H1 (cell line): ENCODE data around the gene ZNF581.

Experiments used
- BACH1 ChIP-seq: IDR thresholded peaks from 2 replicates; pipeline ENCODE4 v1.6.1; 2012; ENCODE audit warnings: low read length, improper control_type of control experiment
- CBX8 ChIP-seq: fragments of 300-800, 300-1000 bp; sonication (generic); IDR thresholded peaks from 2 replicates; pipeline ENCODE4 v1.7.1; 2016; ENCODE audit warnings: low read depth, low read length, borderline replicate concordance
- EP300 ChIP-seq, 2 experiments: IDR thresholded peaks; 1 replicate in 1 of 2; 2 replicates in 1 of 2; pipeline ENCODE4 v1.6.1; 2011 to 2012; ENCODE audit warnings: low read depth in 2 of 2, low read length in 2 of 2, mild to moderate bottlenecking in 2 of 2, borderline replicate concordance in 1 of 2, inconsistent platforms in 1 of 2, moderate library complexity in 1 of 2
- RAD21 ChIP-seq, 2 experiments: IDR thresholded peaks in 1 of 2; conservative IDR thresholded peaks in 1 of 2; 2 replicates each; pipeline ENCODE4 v1.6.1; 2011; ENCODE audit warnings: low read depth in 2 of 2, low read length in 2 of 2, improper control_type of control experiment in 1 of 2, inconsistent platforms in 1 of 2, mild to moderate bottlenecking in 1 of 2, moderate library complexity in 1 of 2
- SIN3A ChIP-seq, 2 experiments: IDR thresholded peaks in 1 of 2; conservative IDR thresholded peaks in 1 of 2; 2 replicates each; pipeline ENCODE4 v1.6.1; 2011 to 2012; ENCODE audit warnings: low read length in 2 of 2, improper control_type of control experiment in 1 of 2, low read depth in 1 of 2, mild to moderate bottlenecking in 1 of 2
- SIX5 ChIP-seq: IDR thresholded peaks from 2 replicates; pipeline ENCODE4 v1.6.1; 2011; ENCODE audit warnings: mild to moderate bottlenecking, low read depth, low read length
- SP4 ChIP-seq: IDR thresholded peaks from 2 replicates; pipeline ENCODE4 v1.6.1; 2012; ENCODE audit warnings: low read length, inconsistent platforms
- SRF ChIP-seq: IDR thresholded peaks from 2 replicates; pipeline ENCODE4 v1.6.1; 2011; ENCODE audit warnings: mild to moderate bottlenecking, low read depth, low read length, moderate library complexity
- TCF12 ChIP-seq: IDR thresholded peaks from 2 replicates; pipeline ENCODE4 v1.6.1; 2011; ENCODE audit warnings: low read depth, mild to moderate bottlenecking, low read length
- ZNF274 ChIP-seq: IDR thresholded peaks from 2 replicates; pipeline ENCODE4 v1.7.0; 2012; ENCODE audit warnings: low read length, borderline replicate concordance; ENCODE audit errors: extremely low read depth
- TF ChIP-seq, protein P1 (sequence below), 3 experiments: IDR thresholded peaks; 1 replicate in 2 of 3; 2 replicates in 1 of 3; pipeline versions ENCODE4 v1.5.1 to v1.6.1; 2011; ENCODE audit warnings: low read length in 3 of 3, mild to moderate bottlenecking in 3 of 3, inconsistent platforms in 2 of 3, low read depth in 1 of 3, moderate library complexity in 1 of 3; ENCODE audit not compliant: insufficient read depth in 1 of 3; ENCODE audit errors: control extremely low read depth in 1 of 3

DNA sequence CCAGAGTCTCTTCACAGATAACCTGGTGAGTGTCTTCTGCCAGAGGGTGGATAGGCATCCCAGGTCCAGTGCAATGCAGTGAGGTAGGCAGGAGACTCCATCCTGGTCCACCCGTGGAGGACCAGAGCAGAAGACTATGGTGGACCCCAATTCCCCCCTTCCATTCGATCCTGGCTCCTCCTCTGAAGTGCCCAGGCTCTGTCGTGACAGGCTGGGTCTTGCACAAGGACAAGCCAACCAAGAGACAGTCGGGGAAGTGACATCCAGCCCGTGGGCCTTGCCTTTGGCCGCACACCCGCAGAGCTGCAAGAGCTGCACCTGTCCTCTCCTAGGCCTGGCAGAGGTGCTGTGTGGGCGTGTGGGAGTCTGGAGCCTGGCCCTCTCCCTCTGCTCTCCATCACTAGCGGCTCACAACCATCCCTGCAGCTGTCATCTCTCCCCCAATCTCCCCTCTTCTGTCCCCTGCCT is 22.2 kb upstream of the ZNF581 start:
- no peak for TF ChIP-seq SIN3A (conservative IDR thresholded peaks at IDR 0.05 in 1 of 2, IDR thresholded peaks at IDR 0.05 in 1 of 2; ENCODE audit: low read depth in 1 of 2, low read length in 2 of 2)
- TF ChIP-seq EP300 (IDR thresholded peaks at IDR 0.05; ENCODE audit: borderline replicate concordance in 1 of 2, low read depth in 2 of 2, low read length in 2 of 2) = no peak
- TF ChIP-seq CBX8 = no peak
- TF ChIP-seq TCF12 = no peak
- TF ChIP-seq RAD21 (IDR thresholded peaks at IDR 0.05 in 1 of 2, conservative IDR thresholded peaks at IDR 0.05 in 1 of 2; ENCODE audit: low read depth in 2 of 2, low read length in 2 of 2) = no peak
- no peak for TF ChIP-seq SIX5
- TF ChIP-seq, protein P1, sequence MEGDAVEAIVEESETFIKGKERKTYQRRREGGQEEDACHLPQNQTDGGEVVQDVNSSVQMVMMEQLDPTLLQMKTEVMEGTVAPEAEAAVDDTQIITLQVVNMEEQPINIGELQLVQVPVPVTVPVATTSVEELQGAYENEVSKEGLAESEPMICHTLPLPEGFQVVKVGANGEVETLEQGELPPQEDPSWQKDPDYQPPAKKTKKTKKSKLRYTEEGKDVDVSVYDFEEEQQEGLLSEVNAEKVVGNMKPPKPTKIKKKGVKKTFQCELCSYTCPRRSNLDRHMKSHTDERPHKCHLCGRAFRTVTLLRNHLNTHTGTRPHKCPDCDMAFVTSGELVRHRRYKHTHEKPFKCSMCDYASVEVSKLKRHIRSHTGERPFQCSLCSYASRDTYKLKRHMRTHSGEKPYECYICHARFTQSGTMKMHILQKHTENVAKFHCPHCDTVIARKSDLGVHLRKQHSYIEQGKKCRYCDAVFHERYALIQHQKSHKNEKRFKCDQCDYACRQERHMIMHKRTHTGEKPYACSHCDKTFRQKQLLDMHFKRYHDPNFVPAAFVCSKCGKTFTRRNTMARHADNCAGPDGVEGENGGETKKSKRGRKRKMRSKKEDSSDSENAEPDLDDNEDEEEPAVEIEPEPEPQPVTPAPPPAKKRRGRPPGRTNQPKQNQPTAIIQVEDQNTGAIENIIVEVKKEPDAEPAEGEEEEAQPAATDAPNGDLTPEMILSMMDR (IDR thresholded peaks at IDR 0.05; ENCODE audit: control extremely low read depth in 1 of 3, insufficient read depth in 1 of 3, low read depth in 1 of 3, low read length in 3 of 3) = no peak
- TF ChIP-seq BACH1 = no peak
- no peak for TF ChIP-seq SP4
- TF ChIP-seq SRF = no peak
- TF ChIP-seq ZNF274 = no peak
